Epithelial cell of esophagus (primary cell): Measurements from ENCODE around the gene RPL15.

Source experiments
- DNase-seq: peaks from one replicate; pipeline ENCODE4 v3.0.0; 2010; ENCODE audit warnings: low read depth
- H3K4me3 ChIP-seq: 2 replicates; pipeline ENCODE4 v1.5.1; 2011; ENCODE audit warnings: mild to moderate bottlenecking, low read length, control low read depth
- CTCF ChIP-seq: IDR thresholded peaks from 2 replicates; pipeline ENCODE4 v1.5.1; 2011; ENCODE audit warnings: low read depth, mild to moderate bottlenecking, low read length, control low read depth, inconsistent platforms; ENCODE audit not compliant: insufficient read depth; ENCODE audit errors: missing control alignments

RPL15 gene

DNA sequence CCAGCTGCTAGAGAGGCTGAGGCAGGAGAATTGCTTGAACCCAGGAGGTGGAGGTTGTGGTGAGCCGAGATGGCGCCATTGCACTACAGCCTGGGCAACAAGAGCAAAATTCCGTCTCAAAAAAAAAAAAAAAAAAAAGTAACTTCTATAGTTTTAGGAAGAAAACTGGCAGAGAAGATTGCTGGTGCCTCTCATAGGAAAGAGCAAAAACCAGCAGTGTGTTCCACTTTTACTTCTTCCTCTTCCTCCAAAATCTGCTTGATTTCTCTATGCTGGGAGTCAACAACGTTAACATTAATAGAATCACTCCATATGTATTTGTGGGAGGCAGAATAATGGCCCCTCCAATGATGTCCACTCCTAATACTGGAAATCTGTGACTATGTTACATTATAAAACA lies 15.6 kb downstream of the RPL15 start:
- no peak for TF ChIP-seq CTCF
- no peak for DNase-seq
- H3K4me3 ChIP-seq = no peak overlapping the region

- no peak overlapping the region for H3K4me3 ChIP-seq
- no peak for TF ChIP-seq CTCF
- DNase-seq = no peak
Observed at GRCh38 chr3:23934253-23934652, 17.3 kb downstream of the RPL15 start.

DNA sequence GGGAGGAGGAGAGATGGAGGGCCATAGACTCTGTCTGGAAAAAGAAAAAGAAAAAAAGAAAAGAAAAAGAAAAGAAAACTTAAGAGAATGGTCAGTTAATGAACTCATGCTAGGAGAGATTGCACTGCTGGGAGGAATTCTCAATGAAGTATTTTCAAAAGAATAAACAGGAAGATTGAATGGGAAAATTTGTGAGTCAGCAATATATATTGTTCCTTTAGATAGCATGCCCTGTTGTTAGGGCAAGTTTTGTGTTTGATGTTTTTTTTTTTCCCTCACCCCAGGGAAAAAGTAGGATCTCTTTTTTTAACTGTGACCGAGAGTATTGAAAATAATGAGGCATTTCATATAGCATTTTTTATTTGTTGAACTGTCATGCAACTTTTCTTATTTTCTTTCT lies 20.4 kb downstream of the RPL15 start:
- no peak overlapping the region for H3K4me3 ChIP-seq
- TF ChIP-seq CTCF = no peak
- no peak for DNase-seq

GRCh38 chr3:23938688-23939087 lies 21.8 kb downstream of the RPL15 start:
- no peak overlapping the region for H3K4me3 ChIP-seq
- no peak for DNase-seq
- no peak for TF ChIP-seq CTCF

DNA sequence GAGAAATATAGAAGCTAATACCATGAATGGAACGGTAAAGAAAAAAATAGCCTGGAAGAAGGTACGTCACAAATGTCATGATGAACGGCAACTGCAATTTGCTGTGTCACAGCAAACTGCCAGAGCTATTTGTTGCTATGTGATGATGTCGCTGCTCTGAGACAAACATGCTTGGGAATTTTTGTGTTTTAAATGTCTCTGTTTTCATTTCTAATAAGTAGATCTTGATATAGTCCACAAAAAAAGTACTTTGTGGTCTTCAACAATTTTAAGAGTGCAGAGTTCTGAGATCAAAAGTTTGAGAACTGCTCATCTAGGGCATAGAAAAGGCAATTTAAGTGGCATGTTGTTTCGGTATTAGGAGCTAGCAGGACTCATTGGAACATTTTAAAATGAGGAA lies 23.8 kb downstream of the RPL15 start:
- TF ChIP-seq CTCF = no peak
- H3K4me3 ChIP-seq = no peak overlapping the region
- no peak for DNase-seq

DNA sequence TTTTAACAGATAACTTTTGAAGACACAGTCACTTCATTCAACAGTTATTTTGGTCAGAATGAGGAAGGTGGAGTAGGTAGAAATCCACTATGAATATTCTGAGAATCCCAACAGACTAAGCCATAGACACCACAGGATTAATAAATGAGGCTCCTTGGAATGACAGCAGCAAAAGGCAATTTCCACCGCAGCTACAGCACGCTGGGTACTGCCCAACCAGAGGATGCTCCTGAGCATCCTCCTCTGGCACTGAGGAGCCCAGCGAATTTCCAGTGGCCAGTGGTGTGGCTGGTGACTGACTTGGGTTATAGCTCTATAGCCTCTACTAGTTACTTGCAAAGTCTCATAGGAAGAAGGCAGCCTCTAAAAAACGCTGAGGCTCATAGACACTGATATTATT lies 24.5 kb downstream of the RPL15 start:
- no peak overlapping the region for H3K4me3 ChIP-seq
- DNase-seq = no peak
- TF ChIP-seq CTCF = no peak

DNA sequence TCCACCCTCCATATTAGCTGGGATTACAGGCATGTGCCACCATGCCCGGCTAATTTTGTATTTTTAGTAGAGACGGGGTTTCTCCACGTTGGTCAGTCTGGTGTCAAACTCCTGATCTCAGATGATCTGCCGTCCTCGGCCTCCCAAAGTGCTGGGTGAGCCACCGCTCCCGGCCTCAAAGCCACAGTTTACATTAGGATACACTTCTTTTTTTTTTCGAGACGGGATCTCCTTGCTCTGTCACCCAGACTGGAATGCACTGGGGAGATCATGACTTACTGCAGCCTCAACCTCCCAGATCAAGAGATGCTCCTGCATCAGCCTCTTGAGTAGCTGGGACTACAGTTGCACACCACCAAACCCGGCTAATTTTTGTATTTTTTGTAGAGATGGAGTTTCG lies 25.6 kb downstream of the RPL15 start:
- H3K4me3 ChIP-seq = no peak overlapping the region
- no peak for TF ChIP-seq CTCF
- no peak for DNase-seq
